Measurements from ENCODE around the gene MEF2B.

DNA sequence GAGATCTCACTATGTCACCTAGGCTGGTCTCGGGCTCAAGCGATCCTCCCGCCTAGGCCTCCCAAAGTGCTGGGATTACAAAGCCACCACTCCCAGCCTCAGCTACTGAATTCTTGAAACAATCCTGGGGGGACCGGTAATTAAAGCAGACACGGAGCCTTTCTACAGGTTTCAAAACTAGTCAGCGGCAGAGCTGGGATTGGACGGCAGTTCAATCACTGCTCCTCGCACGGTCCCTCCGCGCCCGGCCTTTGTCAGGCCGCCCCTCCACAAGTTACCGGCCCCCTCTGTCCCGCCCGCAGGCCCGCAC is 21.7 kb upstream of the MEF2B start:
- TF ChIP-seq CTCF (IDR thresholded peaks at IDR 0.05) = no peak
- TF ChIP-seq ZFX (IDR thresholded peaks at IDR 0.05; ENCODE audit: borderline replicate concordance) = no peak

All from 22Rv1 (cell line).